Brain microvascular endothelial cell (primary cell): ENCODE measurements around the gene OSBP2.

Experiments
- DNase-seq: peaks from one replicate; pipeline ENCODE4 v3.0.0-alpha.2; 2020
- H3K27ac ChIP-seq: fragments of 250-450 bp; sonication (Bioruptor Pico); 2 replicates; pipeline ENCODE4 v1.5.1; 2020; ENCODE audit warnings: mild to moderate bottlenecking, moderate library complexity
- H3K27me3 ChIP-seq: fragments of 250-450 bp; sonication (Bioruptor Pico); replicated peaks from 2 replicates; pipeline ENCODE4 v1.5.1; 2020; ENCODE audit warnings: mild to moderate bottlenecking
- H3K36me3 ChIP-seq: fragments of 250-450 bp; sonication (Bioruptor Pico); replicated peaks from 2 replicates; pipeline ENCODE4 v1.5.1; 2020; ENCODE audit warnings: mild to moderate bottlenecking
- H3K4me3 ChIP-seq: 2 replicates; pipeline ENCODE4 v1.5.1; 2011; ENCODE audit warnings: low read depth, mild to moderate bottlenecking, control low read depth, low read length, moderate library complexity
- in situ Hi-C: cut with HindIII; loops from 2 replicates; pipeline ENCODE4 v1.10.0; 2017; ENCODE audit warnings: low sequenced_read_pairs, low pct_ligation_motif_present
- TF ChIP-seq, protein P1 (sequence below): IDR thresholded peaks from 2 replicates; pipeline ENCODE4 v1.5.1; 2011; ENCODE audit warnings: low read depth, mild to moderate bottlenecking, moderate library complexity, low read length, control low read depth, inconsistent platforms; ENCODE audit errors: missing control alignments

Gene OSBP2

DNA sequence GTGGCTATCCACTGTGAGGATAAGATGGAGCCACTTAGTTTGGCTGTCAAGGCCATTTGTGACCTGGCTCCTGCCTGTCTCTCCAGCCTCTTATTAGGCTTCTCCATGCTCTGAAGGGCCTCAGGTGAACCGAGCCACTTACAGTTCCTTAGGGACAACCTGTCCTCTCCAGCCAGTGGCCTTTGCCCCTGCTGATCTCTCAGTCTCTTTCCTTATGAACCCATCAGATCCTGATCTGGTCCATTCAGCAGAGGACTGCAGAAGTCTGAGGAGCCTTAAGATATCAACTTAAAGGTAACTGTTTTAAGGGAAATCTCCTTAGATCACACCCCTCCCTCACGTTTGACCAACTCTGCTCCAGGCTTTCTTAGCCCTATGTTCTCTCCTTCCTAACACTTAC lies 29.4 kb upstream of the OSBP2 start:
- DNase-seq, result no peak
- Histone ChIP-seq H3K4me3 (no peak overlapping the region), H3K27me3 (no peaks in the 10 kb centered on the region), H3K36me3 (peaks cover 7% of the 10 kb centered on the region), H3K27ac (no peak overlapping the region)
- TF ChIP-seq, protein P1, sequence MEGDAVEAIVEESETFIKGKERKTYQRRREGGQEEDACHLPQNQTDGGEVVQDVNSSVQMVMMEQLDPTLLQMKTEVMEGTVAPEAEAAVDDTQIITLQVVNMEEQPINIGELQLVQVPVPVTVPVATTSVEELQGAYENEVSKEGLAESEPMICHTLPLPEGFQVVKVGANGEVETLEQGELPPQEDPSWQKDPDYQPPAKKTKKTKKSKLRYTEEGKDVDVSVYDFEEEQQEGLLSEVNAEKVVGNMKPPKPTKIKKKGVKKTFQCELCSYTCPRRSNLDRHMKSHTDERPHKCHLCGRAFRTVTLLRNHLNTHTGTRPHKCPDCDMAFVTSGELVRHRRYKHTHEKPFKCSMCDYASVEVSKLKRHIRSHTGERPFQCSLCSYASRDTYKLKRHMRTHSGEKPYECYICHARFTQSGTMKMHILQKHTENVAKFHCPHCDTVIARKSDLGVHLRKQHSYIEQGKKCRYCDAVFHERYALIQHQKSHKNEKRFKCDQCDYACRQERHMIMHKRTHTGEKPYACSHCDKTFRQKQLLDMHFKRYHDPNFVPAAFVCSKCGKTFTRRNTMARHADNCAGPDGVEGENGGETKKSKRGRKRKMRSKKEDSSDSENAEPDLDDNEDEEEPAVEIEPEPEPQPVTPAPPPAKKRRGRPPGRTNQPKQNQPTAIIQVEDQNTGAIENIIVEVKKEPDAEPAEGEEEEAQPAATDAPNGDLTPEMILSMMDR, result no peak
- in situ Hi-C loops, result no loop called here

DNA sequence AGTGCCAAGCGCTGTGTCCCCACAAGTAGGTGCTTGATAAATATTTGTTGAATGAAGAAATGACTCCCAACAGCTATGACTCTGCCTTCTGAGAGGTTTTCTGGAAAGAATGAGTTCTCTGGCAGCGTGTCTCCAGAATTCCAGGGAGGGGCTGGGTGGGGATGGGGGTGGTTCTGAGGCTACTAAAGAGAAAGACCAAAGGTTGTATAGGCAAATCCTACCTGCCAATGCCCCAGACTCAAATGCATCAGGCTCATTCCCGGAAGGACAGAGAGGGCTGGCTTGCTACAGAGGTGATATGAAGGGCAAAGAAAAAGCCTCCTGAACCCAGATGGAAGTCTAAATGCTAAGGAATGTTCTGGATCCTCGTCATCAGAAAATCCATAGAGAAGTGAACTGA lies 28.9 kb upstream of the OSBP2 start:
- in situ Hi-C loops, result no loop called here
- no peak overlapping the region for H3K4me3 ChIP-seq
- H3K27me3 ChIP-seq, result no peaks in the 10 kb centered on the region
- no peak for DNase-seq
- no peak overlapping the region for H3K27ac ChIP-seq
- peaks cover 7% of the 10 kb centered on the region for H3K36me3 ChIP-seq
- TF ChIP-seq, protein P1, result no peak

DNA sequence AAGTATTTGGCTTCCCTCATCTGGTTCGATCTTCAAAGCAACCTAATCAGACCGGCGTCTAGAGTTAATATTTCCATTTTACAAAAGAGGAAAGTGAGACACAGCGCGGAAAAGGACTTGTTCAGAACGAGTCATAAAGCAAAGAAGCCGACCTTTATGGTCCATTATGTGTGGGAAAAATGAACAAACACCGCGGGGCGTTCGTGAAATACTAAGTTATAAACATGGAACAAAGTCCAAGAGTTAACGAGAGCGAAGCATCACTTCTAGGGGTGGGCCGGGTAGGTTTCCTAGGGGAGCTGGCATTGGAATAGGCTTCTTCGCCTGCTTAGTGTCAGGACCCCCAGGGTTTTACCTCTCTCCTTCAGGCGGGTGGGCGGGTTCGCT lies 27.6 kb upstream of the OSBP2 start:
- TF ChIP-seq, protein P1, result no peak
- in situ Hi-C loops, result no loop called here
- Histone ChIP-seq H3K4me3 (peak overlapping the region; percentile 83), H3K36me3 (peaks cover 7% of the 10 kb centered on the region), H3K27me3 (no peaks in the 10 kb centered on the region), H3K27ac (no peak overlapping the region)
- no peak for DNase-seq

DNA sequence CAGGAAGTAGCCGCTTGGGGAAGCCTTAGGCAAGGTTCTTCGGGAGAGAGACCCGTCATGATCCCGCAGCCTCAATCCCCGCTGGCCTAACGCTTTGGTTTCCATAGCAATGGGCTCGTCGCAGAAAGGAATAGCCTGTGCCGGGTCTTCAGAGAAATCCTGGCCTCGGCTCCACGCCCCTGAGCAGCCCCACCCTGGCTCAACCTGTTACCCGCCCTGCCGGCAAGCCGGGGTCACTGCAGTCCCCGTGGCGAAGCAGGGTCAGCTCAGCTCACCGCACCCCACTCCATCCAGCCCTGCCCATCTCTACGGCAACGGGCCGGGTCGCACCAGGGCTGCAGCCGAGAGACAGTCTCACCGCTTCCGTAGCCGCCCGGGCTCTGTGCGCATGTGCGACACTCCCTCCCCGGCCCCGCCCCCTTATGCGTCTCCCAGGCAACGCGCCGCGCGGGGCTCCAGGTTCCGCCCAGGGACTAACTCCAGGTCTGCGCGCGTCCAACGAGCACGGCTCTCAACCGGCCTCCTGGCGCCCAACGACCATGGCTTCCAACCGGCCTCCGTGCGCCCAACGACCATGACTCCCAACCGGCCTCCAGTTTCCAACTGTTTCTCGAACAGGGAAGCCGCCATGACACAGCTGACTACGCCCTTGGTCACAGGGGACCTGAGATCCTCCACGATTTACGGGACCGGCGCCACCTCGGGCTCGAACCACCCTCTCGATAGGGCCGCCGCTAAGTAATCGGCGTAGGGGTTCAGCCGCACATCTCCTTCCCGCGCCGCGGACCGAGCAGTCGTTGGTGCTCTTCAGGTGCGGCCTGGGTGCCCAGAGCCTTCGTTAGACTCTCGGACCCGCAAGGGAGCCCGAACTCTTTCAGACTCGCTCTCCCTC lies 26.9 kb upstream of the OSBP2 start, which contains the start of gene DUSP18:
Gene DUSP18 (minus strand): TSS at position 382 of the 892 bp plus-strand sequence. CDS start 3,872 bp downstream, outside the sequence.
- H3K4me3 ChIP-seq, result peak within 1 kb of the TSS; percentile 83
- no peaks in the 10 kb centered on the region for H3K27me3 ChIP-seq
- DNase-seq, result peak; percentile 86
- TF ChIP-seq, protein P1, result peak; percentile 54
- H3K36me3 ChIP-seq, result peaks cover 7% of the 10 kb centered on the region
- in situ Hi-C loops, result no loop called here
- H3K27ac ChIP-seq, result peak within 1 kb of the TSS; percentile 6

DNA sequence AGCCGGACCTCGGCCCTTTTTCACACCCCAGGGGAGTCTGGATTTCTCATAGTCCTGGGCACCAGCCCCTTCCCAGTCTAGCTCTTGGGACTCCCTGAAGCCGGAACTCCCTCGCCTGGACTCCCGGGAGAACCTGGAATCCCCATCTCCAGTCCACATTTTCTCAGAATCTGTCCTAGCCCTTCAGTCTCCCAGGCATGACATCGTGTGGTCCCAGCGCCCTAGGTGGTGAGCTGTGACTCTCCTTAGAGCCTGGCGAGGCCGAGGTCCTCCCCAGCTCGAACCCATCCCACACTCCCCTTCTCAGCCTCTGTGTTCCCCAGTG lies 26.3 kb upstream of the OSBP2 start:
- in situ Hi-C loops, result no loop called here
- Histone ChIP-seq H3K27ac (no peak overlapping the region), H3K36me3 (peaks cover 3% of the 10 kb centered on the region), H3K4me3 (peak overlapping the region; percentile 83), H3K27me3 (no peaks in the 10 kb centered on the region)
- TF ChIP-seq, protein P1, result no peak
- no peak for DNase-seq
